HepG2 (cell line): Measurements from ENCODE around the gene FKBP8. TPM values are rescaled to one million over a fixed set of nuclear protein-coding genes. Genes with fewer than 3 reads are reported as not detected.

Source experiments
- CEBPZ ChIP-seq: IDR thresholded peaks from 2 replicates; pipeline ENCODE4 v1.6.1; 2012; ENCODE audit warnings: low read length, improper control_type of control experiment
- FOXO1 ChIP-seq: sonication (generic); formaldehyde crosslinking; IDR thresholded peaks from 2 replicates; pipeline ENCODE4 v1.4.0; 2020; ENCODE audit warnings: missing genetic modification reagents
- KMT2B ChIP-seq: IDR thresholded peaks from 2 replicates; pipeline ENCODE4 v1.6.1; 2016; ENCODE audit warnings: missing genetic modification reagents, missing compliant biosample characterization
- PPARG ChIP-seq: conservative IDR thresholded peaks from 2 replicates; pipeline ENCODE4 v1.6.1; 2016; ENCODE audit warnings: missing biosample characterization, missing genetic modification reagents
- RNF219 ChIP-seq: sonication (generic); formaldehyde crosslinking; IDR thresholded peaks from 2 replicates; pipeline ENCODE4 v1.5.0; 2020; ENCODE audit warnings: mild to moderate bottlenecking, missing genetic modification reagents
- SATB2 ChIP-seq: sonication (generic); formaldehyde crosslinking; IDR thresholded peaks from 2 replicates; pipeline ENCODE4 v1.5.0; 2020; ENCODE audit warnings: missing genetic modification reagents
- SMARCC2 ChIP-seq: fragments of 450-650 bp; IDR thresholded peaks from 2 replicates; pipeline ENCODE4 v1.6.1; 2017; ENCODE audit warnings: antibody characterized with exemption, mild to moderate bottlenecking
- SPEN ChIP-seq: sonication (generic); formaldehyde crosslinking; IDR thresholded peaks from 2 replicates; pipeline ENCODE4 v1.5.1; 2020; ENCODE audit warnings: low read depth, mild to moderate bottlenecking, missing genetic modification reagents
- ZBTB7A ChIP-seq: sonication (generic); formaldehyde crosslinking; IDR thresholded peaks from 2 replicates; pipeline ENCODE4 v1.8.0; 2022; ENCODE audit warnings: mild to moderate bottlenecking, missing genetic modification reagents
- ZNF354B ChIP-seq: sonication (generic); formaldehyde crosslinking; IDR thresholded peaks from 2 replicates; pipeline ENCODE4 v1.8.0; 2022; ENCODE audit warnings: mild to moderate bottlenecking, missing genetic modification reagents
- ZNF790 ChIP-seq: sonication (generic); formaldehyde crosslinking; IDR thresholded peaks from 2 replicates; pipeline ENCODE4 v1.8.0; 2022; ENCODE audit warnings: missing genetic modification reagents, mild to moderate bottlenecking, borderline replicate concordance
- polyA plus RNA-seq, 8 experiments: library from polyadenylated mRNA; depleted of rRNA in 3 of 8; stranded (reverse) in 7 of 8; unstranded in 1 of 8; fragments of >200 nt; fragmentation: Illumina TruSeq in 4 of 8; extraction: Trizol in 4 of 8; gene quantifications; 2 replicates each; pipeline versions ENCODE4 v1.2.1 to v1.2.3, GENCODE V29; 2011 to 2016; ENCODE audit warnings: low read depth in 4 of 8, missing spikeins in 1 of 8, mixed read lengths in 1 of 8; ENCODE audit not compliant: insufficient read depth in 1 of 8
- total RNA-seq, 5 experiments: library from RNA; depleted of rRNA; stranded (reverse); fragments of >200 nt; fragmentation: Illumina TruSeq; extraction: Trizol; gene quantifications; 2 replicates each; pipeline ENCODE4 v1.2.3, GENCODE V29; 2016; ENCODE audit warnings: low read depth in 1 of 5
- TF ChIP-seq, protein P1 (sequence below): sonication (generic); formaldehyde crosslinking; IDR thresholded peaks from 2 replicates; pipeline ENCODE4 v1.4.0; 2020; ENCODE audit warnings: missing genetic modification reagents, borderline replicate concordance
- TF ChIP-seq, protein P2 (sequence below): sonication (generic); formaldehyde crosslinking; IDR thresholded peaks from 2 replicates; pipeline ENCODE4 v1.4.0; 2020; ENCODE audit warnings: missing genetic modification reagents, borderline replicate concordance
- TF ChIP-seq, protein P3 (sequence below): sonication (generic); formaldehyde crosslinking; IDR thresholded peaks from 2 replicates; pipeline ENCODE4 v1.5.1; 2020; ENCODE audit warnings: mild to moderate bottlenecking, missing genetic modification reagents, borderline replicate concordance

The FKBP8 gene
- total and polyA plus RNA-seq, 2 of the 13 experiments (the other 11 are each of a cell fraction or from before 2014, with no cell fraction given), result 81.7 to 93.9 TPM

GRCh38 chr19:18588611-18589379, 45.4 kb upstream of the FKBP8 start, which contains the start of gene REX1BD (continued):
- TF ChIP-seq, protein P1, sequence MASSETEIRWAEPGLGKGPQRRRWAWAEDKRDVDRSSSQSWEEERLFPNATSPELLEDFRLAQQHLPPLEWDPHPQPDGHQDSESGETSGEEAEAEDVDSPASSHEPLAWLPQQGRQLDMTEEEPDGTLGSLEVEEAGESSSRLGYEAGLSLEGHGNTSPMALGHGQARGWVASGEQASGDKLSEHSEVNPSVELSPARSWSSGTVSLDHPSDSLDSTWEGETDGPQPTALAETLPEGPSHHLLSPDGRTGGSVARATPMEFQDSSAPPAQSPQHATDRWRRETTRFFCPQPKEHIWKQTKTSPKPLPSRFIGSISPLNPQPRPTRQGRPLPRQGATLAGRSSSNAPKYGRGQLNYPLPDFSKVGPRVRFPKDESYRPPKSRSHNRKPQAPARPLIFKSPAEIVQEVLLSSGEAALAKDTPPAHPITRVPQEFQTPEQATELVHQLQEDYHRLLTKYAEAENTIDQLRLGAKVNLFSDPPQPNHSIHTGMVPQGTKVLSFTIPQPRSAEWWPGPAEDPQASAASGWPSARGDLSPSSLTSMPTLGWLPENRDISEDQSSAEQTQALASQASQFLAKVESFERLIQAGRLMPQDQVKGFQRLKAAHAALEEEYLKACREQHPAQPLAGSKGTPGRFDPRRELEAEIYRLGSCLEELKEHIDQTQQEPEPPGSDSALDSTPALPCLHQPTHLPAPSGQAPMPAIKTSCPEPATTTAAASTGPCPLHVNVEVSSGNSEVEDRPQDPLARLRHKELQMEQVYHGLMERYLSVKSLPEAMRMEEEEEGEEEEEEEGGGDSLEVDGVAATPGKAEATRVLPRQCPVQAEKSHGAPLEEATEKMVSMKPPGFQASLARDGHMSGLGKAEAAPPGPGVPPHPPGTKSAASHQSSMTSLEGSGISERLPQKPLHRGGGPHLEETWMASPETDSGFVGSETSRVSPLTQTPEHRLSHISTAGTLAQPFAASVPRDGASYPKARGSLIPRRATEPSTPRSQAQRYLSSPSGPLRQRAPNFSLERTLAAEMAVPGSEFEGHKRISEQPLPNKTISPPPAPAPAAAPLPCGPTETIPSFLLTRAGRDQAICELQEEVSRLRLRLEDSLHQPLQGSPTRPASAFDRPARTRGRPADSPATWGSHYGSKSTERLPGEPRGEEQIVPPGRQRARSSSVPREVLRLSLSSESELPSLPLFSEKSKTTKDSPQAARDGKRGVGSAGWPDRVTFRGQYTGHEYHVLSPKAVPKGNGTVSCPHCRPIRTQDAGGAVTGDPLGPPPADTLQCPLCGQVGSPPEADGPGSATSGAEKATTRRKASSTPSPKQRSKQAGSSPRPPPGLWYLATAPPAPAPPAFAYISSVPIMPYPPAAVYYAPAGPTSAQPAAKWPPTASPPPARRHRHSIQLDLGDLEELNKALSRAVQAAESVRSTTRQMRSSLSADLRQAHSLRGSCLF, result no peak
- TF ChIP-seq ZNF354B, result no peak
- TF ChIP-seq FOXO1 (CRISPR knock-in tag), result peak; percentile 84
- peak; percentile 91 for TF ChIP-seq ZBTB7A
- TF ChIP-seq ZNF790 (CRISPR knock-in tag), result no peak
- TF ChIP-seq, protein P2, sequence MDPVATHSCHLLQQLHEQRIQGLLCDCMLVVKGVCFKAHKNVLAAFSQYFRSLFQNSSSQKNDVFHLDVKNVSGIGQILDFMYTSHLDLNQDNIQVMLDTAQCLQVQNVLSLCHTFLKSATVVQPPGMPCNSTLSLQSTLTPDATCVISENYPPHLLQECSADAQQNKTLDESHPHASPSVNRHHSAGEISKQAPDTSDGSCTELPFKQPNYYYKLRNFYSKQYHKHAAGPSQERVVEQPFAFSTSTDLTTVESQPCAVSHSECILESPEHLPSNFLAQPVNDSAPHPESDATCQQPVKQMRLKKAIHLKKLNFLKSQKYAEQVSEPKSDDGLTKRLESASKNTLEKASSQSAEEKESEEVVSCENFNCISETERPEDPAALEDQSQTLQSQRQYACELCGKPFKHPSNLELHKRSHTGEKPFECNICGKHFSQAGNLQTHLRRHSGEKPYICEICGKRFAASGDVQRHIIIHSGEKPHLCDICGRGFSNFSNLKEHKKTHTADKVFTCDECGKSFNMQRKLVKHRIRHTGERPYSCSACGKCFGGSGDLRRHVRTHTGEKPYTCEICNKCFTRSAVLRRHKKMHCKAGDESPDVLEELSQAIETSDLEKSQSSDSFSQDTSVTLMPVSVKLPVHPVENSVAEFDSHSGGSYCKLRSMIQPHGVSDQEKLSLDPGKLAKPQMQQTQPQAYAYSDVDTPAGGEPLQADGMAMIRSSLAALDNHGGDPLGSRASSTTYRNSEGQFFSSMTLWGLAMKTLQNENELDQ (CRISPR knock-in tag), result no peak
- TF ChIP-seq SPEN (CRISPR knock-in tag), result no peak; the same call in 1 of the 2 replicates
- no peak; the same call in 1 of the 2 replicates for TF ChIP-seq SATB2 (CRISPR knock-in tag)
- TF ChIP-seq KMT2B (CRISPR knock-in tag), result no peak; the same call in 1 of the 2 replicates
- TF ChIP-seq, protein P3, sequence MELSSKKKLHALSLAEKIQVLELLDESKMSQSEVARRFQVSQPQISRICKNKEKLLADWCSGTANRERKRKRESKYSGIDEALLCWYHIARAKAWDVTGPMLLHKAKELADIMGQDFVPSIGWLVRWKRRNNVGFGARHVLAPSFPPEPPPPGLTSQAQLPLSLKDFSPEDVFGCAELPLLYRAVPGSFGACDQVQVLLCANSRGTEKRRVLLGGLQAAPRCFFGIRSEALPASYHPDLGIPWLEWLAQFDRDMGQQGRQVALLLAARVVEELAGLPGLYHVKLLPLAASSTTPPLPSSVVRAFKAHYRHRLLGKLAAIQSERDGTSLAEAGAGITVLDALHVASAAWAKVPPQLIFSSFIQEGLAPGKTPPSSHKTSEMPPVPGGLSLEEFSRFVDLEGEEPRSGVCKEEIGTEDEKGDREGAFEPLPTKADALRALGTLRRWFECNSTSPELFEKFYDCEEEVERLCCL (CRISPR knock-in tag), result no peak; the same call in 1 of the 2 replicates
- peak; percentile 65; the same call in 1 of the 2 replicates for TF ChIP-seq PPARG
- no peak for TF ChIP-seq RNF219
- TF ChIP-seq SMARCC2, result no peak
- TF ChIP-seq CEBPZ, result no peak
